ENCODE results near the gene CELF2. TPM values are rescaled to one million over a fixed set of nuclear protein-coding genes. Genes with fewer than 3 reads are reported as not detected.

The CELF2 gene
- total RNA-seq, 1 donor from 2014 or later, result 31.6 TPM

DNA sequence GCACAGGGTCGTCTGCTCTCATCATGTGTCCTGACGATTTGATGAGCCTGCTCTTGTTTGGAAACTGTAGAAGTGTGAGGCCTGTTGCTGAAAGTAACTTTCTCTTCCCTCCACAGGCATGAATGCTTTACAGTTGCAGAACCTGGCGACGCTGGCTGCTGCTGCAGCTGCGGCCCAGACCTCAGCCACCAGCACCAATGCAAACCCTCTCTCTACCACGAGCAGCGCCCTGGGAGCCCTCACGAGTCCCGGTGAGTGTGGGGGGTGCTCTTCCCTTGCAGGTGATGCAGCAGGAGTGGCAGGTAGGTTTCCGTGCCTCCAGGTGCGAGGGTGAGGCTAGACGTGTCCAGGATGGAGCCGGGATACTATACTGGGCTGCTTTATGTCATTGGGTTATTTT, 270.6 kb downstream of the CELF2 start:
- Histone ChIP-seq H3K4me2 (no peak overlapping the region), H4K20me1 (ENCODE audit: low read depth) (no peaks in the 10 kb centered on the region), H3K4me3 (no peak overlapping the region), H3K4me1 (no peaks in the 10 kb centered on the region), H3K9ac (no peak overlapping the region), H3K79me2 (ENCODE audit: low read depth) (no peaks in the 10 kb centered on the region), H2AFZ (replicated peaks) (no peak overlapping the region), H3K9me3 (ENCODE audit: low read depth) (no peaks in the 10 kb centered on the region), H3K27ac (no peak overlapping the region), H3F3A (ENCODE audit: low read depth) (no peaks in the 10 kb centered on the region), H3K27me3 (no peaks in the 10 kb centered on the region), H3K36me3 (no peaks in the 10 kb centered on the region)
- no peak overlapping the region for H3K4me3 Mint-ChIP-seq
- no peak overlapping the region for H3K27ac Mint-ChIP-seq
- H3K9me3 Mint-ChIP-seq, result no peaks in the 10 kb centered on the region
- H3K4me1 Mint-ChIP-seq, result peaks cover 4% of the 10 kb centered on the region
- DNase-seq (ENCODE audit: low spot score), result no peak
- H3K27me3 Mint-ChIP-seq (ENCODE audit: insufficient read depth, low read depth), result no peaks in the 10 kb centered on the region
- H3K36me3 Mint-ChIP-seq, result peaks cover 8% of the 10 kb centered on the region
- TF ChIP-seq, protein P1, sequence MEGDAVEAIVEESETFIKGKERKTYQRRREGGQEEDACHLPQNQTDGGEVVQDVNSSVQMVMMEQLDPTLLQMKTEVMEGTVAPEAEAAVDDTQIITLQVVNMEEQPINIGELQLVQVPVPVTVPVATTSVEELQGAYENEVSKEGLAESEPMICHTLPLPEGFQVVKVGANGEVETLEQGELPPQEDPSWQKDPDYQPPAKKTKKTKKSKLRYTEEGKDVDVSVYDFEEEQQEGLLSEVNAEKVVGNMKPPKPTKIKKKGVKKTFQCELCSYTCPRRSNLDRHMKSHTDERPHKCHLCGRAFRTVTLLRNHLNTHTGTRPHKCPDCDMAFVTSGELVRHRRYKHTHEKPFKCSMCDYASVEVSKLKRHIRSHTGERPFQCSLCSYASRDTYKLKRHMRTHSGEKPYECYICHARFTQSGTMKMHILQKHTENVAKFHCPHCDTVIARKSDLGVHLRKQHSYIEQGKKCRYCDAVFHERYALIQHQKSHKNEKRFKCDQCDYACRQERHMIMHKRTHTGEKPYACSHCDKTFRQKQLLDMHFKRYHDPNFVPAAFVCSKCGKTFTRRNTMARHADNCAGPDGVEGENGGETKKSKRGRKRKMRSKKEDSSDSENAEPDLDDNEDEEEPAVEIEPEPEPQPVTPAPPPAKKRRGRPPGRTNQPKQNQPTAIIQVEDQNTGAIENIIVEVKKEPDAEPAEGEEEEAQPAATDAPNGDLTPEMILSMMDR (IDR thresholded peaks at IDR 0.05), result no peak
- TF ChIP-seq EZH2 (IDR thresholded peaks at IDR 0.05) (no peak), EZH2phosphoT487 (IDR thresholded peaks at IDR 0.05) (no peak)

DNA sequence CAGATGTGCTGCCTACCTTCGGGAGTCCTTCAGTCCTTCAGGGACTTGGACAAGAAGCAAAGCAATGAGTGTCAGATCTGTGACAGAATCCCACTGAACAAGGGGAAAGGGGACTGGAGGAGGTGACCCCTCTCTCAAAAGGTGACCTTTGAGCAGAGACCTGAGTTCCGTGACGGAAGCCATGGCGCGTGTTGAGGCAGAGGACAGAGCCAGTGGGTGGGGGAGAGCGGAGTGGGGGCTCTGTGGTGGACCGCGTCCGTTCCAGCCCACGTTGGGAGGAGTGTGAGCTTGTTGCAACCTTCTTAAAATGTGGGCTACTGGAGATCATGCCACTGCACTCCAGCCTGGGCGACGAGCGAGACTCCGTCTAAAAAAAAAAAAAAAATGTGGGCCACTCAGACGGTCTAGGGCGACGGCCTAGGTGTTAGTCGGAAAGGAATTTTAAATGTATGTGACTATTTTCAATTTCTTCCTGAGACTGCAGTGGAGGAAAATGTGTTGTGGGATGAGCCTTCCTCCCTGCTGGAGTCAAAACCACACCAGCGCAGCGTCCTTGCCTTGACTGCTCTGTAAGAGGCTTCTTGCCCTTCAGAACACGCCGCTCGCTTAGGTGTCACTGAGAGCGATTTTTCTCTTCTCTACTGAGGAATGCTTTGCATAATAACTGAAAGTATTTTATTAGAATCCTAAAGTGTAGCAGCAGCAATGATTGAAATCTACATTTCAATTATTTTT, 272.7 kb downstream of the CELF2 start:
- Histone ChIP-seq H3K4me1 (no peaks in the 10 kb centered on the region), H3K9ac (no peak overlapping the region), H2AFZ (replicated peaks) (no peak overlapping the region), H3K9me3 (ENCODE audit: low read depth) (no peaks in the 10 kb centered on the region), H4K20me1 (ENCODE audit: low read depth) (no peaks in the 10 kb centered on the region), H3K36me3 (no peaks in the 10 kb centered on the region), H3K4me2 (no peak overlapping the region), H3K79me2 (ENCODE audit: low read depth) (no peaks in the 10 kb centered on the region), H3K27ac (no peak overlapping the region), H3K27me3 (no peaks in the 10 kb centered on the region), H3F3A (ENCODE audit: low read depth) (no peaks in the 10 kb centered on the region), H3K4me3 (no peak overlapping the region)
- DNase-seq (ENCODE audit: low spot score), result no peak
- H3K27me3 Mint-ChIP-seq (ENCODE audit: insufficient read depth, low read depth), result no peaks in the 10 kb centered on the region
- TF ChIP-seq EZH2phosphoT487 (IDR thresholded peaks at IDR 0.05), result no peak
- TF ChIP-seq, protein P1 (IDR thresholded peaks at IDR 0.05), result no peak
- no peak for TF ChIP-seq EZH2 (IDR thresholded peaks at IDR 0.05)
- H3K4me3 Mint-ChIP-seq, result no peak overlapping the region
- peaks cover 4% of the 10 kb centered on the region for H3K4me1 Mint-ChIP-seq
- peak overlapping the region; percentile 76 for H3K27ac Mint-ChIP-seq
- peaks cover 8% of the 10 kb centered on the region for H3K36me3 Mint-ChIP-seq
- H3K9me3 Mint-ChIP-seq, result no peaks in the 10 kb centered on the region

DNA sequence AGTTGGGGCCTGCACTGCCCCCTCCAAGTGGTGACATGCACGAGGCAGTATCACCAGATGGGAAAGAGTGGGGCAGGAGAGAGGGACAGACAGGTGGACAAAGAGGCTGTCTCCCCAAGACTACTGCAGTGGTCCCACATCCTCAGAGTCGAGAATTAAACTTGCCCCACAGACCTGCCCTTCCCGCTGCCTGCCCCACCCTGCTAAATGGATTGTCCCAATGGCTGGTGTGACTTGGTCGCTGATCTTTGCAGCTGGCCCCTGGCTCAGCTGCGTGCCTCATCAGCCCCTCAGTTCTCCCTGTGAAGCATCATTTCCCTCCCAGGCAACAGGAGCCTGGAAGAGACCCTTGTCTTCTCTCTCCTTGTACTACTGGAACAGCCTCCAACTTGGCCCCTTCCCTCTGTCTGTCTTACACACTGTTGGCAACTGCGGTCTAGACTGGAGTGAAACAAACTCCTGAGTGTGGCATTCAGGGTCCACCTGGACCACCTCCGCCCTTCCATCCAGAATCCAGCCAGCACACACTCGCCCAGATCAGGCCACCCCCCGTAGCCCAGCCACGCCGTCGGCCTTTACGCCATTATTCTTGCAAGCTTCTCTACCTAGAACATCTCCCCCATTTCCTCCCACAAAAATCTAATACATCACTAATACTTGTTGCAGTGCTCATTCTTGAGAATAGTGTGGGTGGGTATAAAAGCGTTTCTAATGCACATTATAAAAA, 275.1 kb downstream of the CELF2 start:
- no peaks in the 10 kb centered on the region for H3K79me2 ChIP-seq (ENCODE audit: low read depth)
- H3K36me3 ChIP-seq, result no peaks in the 10 kb centered on the region
- H3K4me2 ChIP-seq, result no peak overlapping the region
- no peak overlapping the region for H3K4me3 Mint-ChIP-seq
- no peak overlapping the region for H2AFZ ChIP-seq (replicated peaks)
- H3K27ac Mint-ChIP-seq, result no peak overlapping the region
- TF ChIP-seq, protein P1 (IDR thresholded peaks at IDR 0.05), result no peak
- TF ChIP-seq EZH2phosphoT487 (IDR thresholded peaks at IDR 0.05) (no peak), EZH2 (IDR thresholded peaks at IDR 0.05) (no peak)
- H4K20me1 ChIP-seq (ENCODE audit: low read depth), result no peaks in the 10 kb centered on the region
- H3K4me3 ChIP-seq, result no peak overlapping the region
- peaks cover 9% of the 10 kb centered on the region for H3K36me3 Mint-ChIP-seq
- H3K9me3 ChIP-seq (ENCODE audit: low read depth), result no peaks in the 10 kb centered on the region
- no peaks in the 10 kb centered on the region for H3K9me3 Mint-ChIP-seq
- H3K4me1 Mint-ChIP-seq, result peaks cover 4% of the 10 kb centered on the region
- no peak for DNase-seq (ENCODE audit: low spot score)
- H3F3A ChIP-seq (ENCODE audit: low read depth), result no peaks in the 10 kb centered on the region
- no peak overlapping the region for H3K9ac ChIP-seq
- H3K27me3 Mint-ChIP-seq (ENCODE audit: insufficient read depth, low read depth), result no peaks in the 10 kb centered on the region
- H3K4me1 ChIP-seq, result no peaks in the 10 kb centered on the region
- H3K27me3 ChIP-seq, result no peaks in the 10 kb centered on the region
- no peak overlapping the region for H3K27ac ChIP-seq
